IMR-90 (cell line): ENCODE data around the gene NTSR1. TPM values are rescaled to one million over a fixed set of nuclear protein-coding genes. Genes with fewer than 3 reads are reported as not detected.

ENCODE experiments used
- ATAC-seq: fragments of 200-7000 bp; cut with Tn5 transposase; 2 replicates; pipeline ENCODE4 v1.9.1; 2020; ENCODE audit warnings: low read depth, mild to moderate bottlenecking, moderate library complexity
- BruUV-seq: library from RNA; stranded (reverse); fragments of 400-500 nt; replicated peaks from 2 replicates; lab custom pipeline; 2021; lab: Mats Ljungman, UMichigan
- CTCF ChIA-PET: fragments of 300-600 bp; formaldehyde crosslinking; extraction: SDS; loops from one replicate; lab custom pipeline; 2021; ENCODE audit warnings: antibody characterized with exemption; lab: Yijun Ruan, JAX
- POLR2A ChIA-PET: fragments of 300-600 bp; sonication (Branson Sonifier 250); formaldehyde crosslinking; loops from one replicate; lab custom pipeline; 2022; ENCODE audit warnings: antibody characterized with exemption; ENCODE audit not compliant: unreplicated experiment; lab: Charles Lee
- DNase-seq: peaks from one replicate; pipeline ENCODE4 v3.0.0; 2013
- H2AFZ ChIP-seq: replicated peaks from 2 replicates; pipeline ENCODE3; 2013; ENCODE audit warnings: low read length, mild to moderate bottlenecking; ENCODE audit not compliant: poor library complexity
- H2AK5ac ChIP-seq: 2 replicates; pipeline ENCODE4 v1.6.1; 2013; ENCODE audit warnings: low read depth, low read length, inconsistent platforms
- H2AK9ac ChIP-seq: replicated peaks from 2 replicates; pipeline ENCODE3; 2013; ENCODE audit warnings: mild to moderate bottlenecking, low read depth, low read length, moderate library complexity; ENCODE audit not compliant: poor library complexity
- H2BK120ac ChIP-seq: 2 replicates; pipeline ENCODE4 v1.6.1; 2013; ENCODE audit warnings: low read depth, low read length, inconsistent platforms
- H2BK15ac ChIP-seq: 3 replicates; pipeline ENCODE4 v1.6.1; 2013; ENCODE audit warnings: low read depth, low read length, inconsistent platforms
- H2BK20ac ChIP-seq: 2 replicates; pipeline ENCODE4 v1.6.1; 2013; ENCODE audit warnings: low read depth, mild to moderate bottlenecking, inconsistent platforms, low read length, moderate library complexity
- H2BK5ac ChIP-seq: 2 replicates; pipeline ENCODE4 v1.6.1; 2013; ENCODE audit warnings: mild to moderate bottlenecking, low read depth, low read length, inconsistent platforms; ENCODE audit not compliant: poor library complexity, severe bottlenecking
- H3K14ac ChIP-seq: replicated peaks from 2 replicates; pipeline ENCODE4 v1.6.1; 2013; ENCODE audit warnings: low read depth, low read length, inconsistent platforms
- H3K18ac ChIP-seq: 2 replicates; pipeline ENCODE4 v1.6.1; 2013; ENCODE audit warnings: low read depth, low read length, control low read depth
- H3K23ac ChIP-seq: 2 replicates; pipeline ENCODE4 v1.6.1; 2013; ENCODE audit warnings: low read depth, low read length, inconsistent platforms
- H3K27ac ChIP-seq: 2 replicates; pipeline ENCODE4 v1.5.1; 2013; ENCODE audit warnings: mild to moderate bottlenecking, control low read depth, low read length; ENCODE audit not compliant: insufficient read depth
- H3K27me3 ChIP-seq: 2 replicates; pipeline ENCODE4 v1.6.1; 2013; ENCODE audit warnings: low read length; ENCODE audit not compliant: control insufficient read depth, insufficient read depth
- H3K36me3 ChIP-seq: 2 replicates; pipeline ENCODE4 v1.6.1; 2013; ENCODE audit warnings: low read length, mixed read lengths; ENCODE audit not compliant: control insufficient read depth, insufficient read depth
- H3K4ac ChIP-seq: 2 replicates; pipeline ENCODE4 v1.6.1; 2013; ENCODE audit warnings: low read depth, low read length, inconsistent platforms
- H3K4me1 ChIP-seq: 2 replicates; pipeline ENCODE4 v1.6.1; 2013; ENCODE audit warnings: low read length, mixed read lengths; ENCODE audit not compliant: control insufficient read depth, insufficient read depth
- H3K4me2 ChIP-seq: 2 replicates; pipeline ENCODE4 v1.6.1; 2013; ENCODE audit warnings: low read depth, mild to moderate bottlenecking, control low read depth, low read length, moderate library complexity
- H3K4me3 ChIP-seq: 2 replicates; pipeline ENCODE4 v1.5.1; 2013; ENCODE audit warnings: low read depth, mild to moderate bottlenecking, control low read depth, low read length, moderate library complexity; ENCODE audit not compliant: insufficient read depth
- H3K56ac ChIP-seq: 2 replicates; pipeline ENCODE4 v1.6.1; 2013; ENCODE audit warnings: low read length, inconsistent platforms; ENCODE audit not compliant: insufficient read depth; ENCODE audit errors: extremely low read depth
- H3K79me1 ChIP-seq, 2 experiments: 2 replicates each; pipeline ENCODE4 v1.6.1; 2013; ENCODE audit warnings: low read length in 2 of 2, inconsistent platforms in 1 of 2, low read depth in 1 of 2
- H3K9ac ChIP-seq: 2 replicates; pipeline ENCODE4 v1.6.1; 2013; ENCODE audit warnings: low read depth, low read length, control low read depth
- H3K9me1 ChIP-seq: 2 replicates; pipeline ENCODE4 v1.6.1; 2013; ENCODE audit warnings: low read length, inconsistent platforms; ENCODE audit not compliant: insufficient read depth
- H3K9me3 ChIP-seq: 2 replicates; pipeline ENCODE4 v1.6.1; 2013; ENCODE audit warnings: low read length; ENCODE audit not compliant: control insufficient read depth, insufficient read depth
- H4K20me1 ChIP-seq: 2 replicates; pipeline ENCODE4 v1.6.1; 2013; ENCODE audit warnings: low read length, inconsistent platforms; ENCODE audit not compliant: insufficient read depth
- H4K5ac ChIP-seq: 2 replicates; pipeline ENCODE4 v1.6.1; 2013; ENCODE audit warnings: mild to moderate bottlenecking, low read depth, low read length, control low read depth
- H4K8ac ChIP-seq, 2 experiments: 2 replicates each; pipeline ENCODE4 v1.6.1; 2013; ENCODE audit warnings: low read depth in 2 of 2, low read length in 2 of 2, control low read depth in 1 of 2, inconsistent platforms in 1 of 2
- H4K91ac ChIP-seq: 2 replicates; pipeline ENCODE4 v1.6.1; 2013; ENCODE audit warnings: low read depth, low read length, inconsistent platforms; ENCODE audit not compliant: insufficient read depth
- BHLHE40 ChIP-seq: fragments of 150-350 bp; IDR thresholded peaks from 2 replicates; pipeline ENCODE4 v1.6.1; 2016; ENCODE audit warnings: mild to moderate bottlenecking, low read depth, low read length
- MAZ ChIP-seq: IDR thresholded peaks from 2 replicates; pipeline ENCODE4 v1.6.1; 2012; ENCODE audit warnings: low read depth, mild to moderate bottlenecking, low read length, improper control_type of control experiment, moderate library complexity, borderline replicate concordance
- WGBS, 2 experiments: methylation state at CpG; one replicate each; pipeline versions ENCODE4 v1.1.5 to v1.1.7; 2013; ENCODE audit warnings: missing lambda C conversion rate in 2 of 2; ENCODE audit not compliant: insufficient read length in 1 of 2; ENCODE audit errors: extremely low coverage in 2 of 2; 5-methylcytosine and 5-hydroxymethylcytosine counted together
- dilution Hi-C: fragments of 300-500 bp; cut with HindIII; formaldehyde crosslinking; loops from one replicate; pipeline ENCODE4 v1.14.3; 2018; ENCODE audit warnings: low sequenced_read_pairs; ENCODE audit not compliant: unreplicated experiment
- in situ Hi-C: fragments of 300-500 bp; cut with MboI; formaldehyde crosslinking; loops from 3 replicates; pipeline ENCODE4 v1.14.3; 2019; ENCODE audit warnings: low sequenced_read_pairs, inconsistent platforms, mixed read lengths
- intact Hi-C: fragments of 100-400 bp; cut with micrococcal nuclease; formaldehyde crosslinking; loops from 2 replicates; pipeline ENCODE4 v1.10.0; 2022
- polyA plus RNA-seq, 3 experiments: library from polyadenylated mRNA; depleted of rRNA; stranded (reverse); fragments of >200 nt; gene quantifications; 2 replicates each; pipeline ENCODE4 v1.2.3, GENCODE V29; 2012; ENCODE audit warnings: low replicate concordance in 1 of 3
- total RNA-seq: library from RNA; depleted of rRNA; stranded (reverse); fragments of >200 nt; gene quantifications from 2 replicates; pipeline ENCODE4 v1.2.3, GENCODE V29; 2012

The NTSR1 gene
- total and polyA plus RNA-seq, 2 of the 4 experiments (the other 2 are of a cell fraction), result 0.54 to 1.8 TPM

GRCh38 chr20:62700261-62700930 is 8.2 kb upstream of the NTSR1 start:
- H3K9me1 ChIP-seq, result peaks cover 20% of the 10 kb centered on the region
- peaks cover 15% of the 10 kb centered on the region for H3K4me1 ChIP-seq
- H3K27me3 ChIP-seq, result peaks cover 11% of the 10 kb centered on the region; the same call in 1 of the 2 replicates
- H3K4me3 ChIP-seq, result no peak overlapping the region
- no peaks in the 10 kb centered on the region for H3K36me3 ChIP-seq
- in situ Hi-C loops (no loop called here), dilution Hi-C loops (no loop called here), intact Hi-C loops (no loop called here)
- WGBS, 2 experiments, result 99% methylated on average over 6 of the region's 18 CpGs; no CpG with 5 or more reads in 1 of the 2 experiments
- no peak overlapping the region for H3K9ac ChIP-seq
- TF ChIP-seq BHLHE40, result no peak
- no peak for TF ChIP-seq MAZ
- no peak overlapping the region for H2AFZ ChIP-seq
- no peaks in the 10 kb centered on the region for H3K79me1 ChIP-seq
- no TSS peak for BruUV-seq
- no peak overlapping the region for H2BK5ac ChIP-seq
- no peak overlapping the region for H3K4me2 ChIP-seq
- no peak overlapping the region for H3K4ac ChIP-seq
- no peak overlapping the region for H2BK120ac ChIP-seq
- no peak overlapping the region for H3K56ac ChIP-seq
- H3K27ac ChIP-seq, result no peak overlapping the region
- no peak overlapping the region for H3K18ac ChIP-seq
- H2AK9ac ChIP-seq, result no peak overlapping the region
- POLR2A ChIA-PET, result interaction anchor here (0.5 kb wide), 1 partner anchor 556 kb away, joined by 3 read pairs; no protein-coding TSS in a partner anchor
- H3K23ac ChIP-seq, result no peak overlapping the region
- ATAC-seq (no peak), DNase-seq (no peak)
- no peak overlapping the region for H4K5ac ChIP-seq
- H3K14ac ChIP-seq, result no peak overlapping the region
- H2BK20ac ChIP-seq, result no peak overlapping the region
- no peak overlapping the region for H4K8ac ChIP-seq
- no peak overlapping the region for H4K91ac ChIP-seq
- H2BK15ac ChIP-seq, result no peak overlapping the region
- CTCF ChIA-PET, result no interaction called here
- no peak overlapping the region for H2AK5ac ChIP-seq
- H3K9me3 ChIP-seq, result no peaks in the 10 kb centered on the region
- H4K20me1 ChIP-seq, result 0 out of 2 replicates have a peak, but pooled peaks cover 3% of the 10 kb centered on the region
